Vagina (tissue), 2 donors: Measurements from ENCODE around the gene SAMHD1. TPM values are rescaled to one million over a fixed set of nuclear protein-coding genes. Genes with fewer than 3 reads are reported as not detected.

Experiments used
- DNase-seq, 2 donors: peaks; one replicate each; pipeline ENCODE4 v3.0.0-alpha.2; 2017; ENCODE audit errors: extremely low spot score in 2 of 2
- H3K27ac ChIP-seq: fragments of 200-600 bp; sonication (generic); one replicate; pipeline ENCODE4 v1.5.1; 2019
- H3K27me3 ChIP-seq: fragments of 200-600 bp; sonication (generic); one replicate; pipeline ENCODE4 v1.5.1; 2019
- H3K36me3 ChIP-seq, 2 donors: fragments of 200-600 bp; sonication (generic); one replicate each; pipeline ENCODE4 v1.5.1; 2017 to 2019
- H3K4me1 ChIP-seq: fragments of 200-600 bp; sonication (generic); one replicate; pipeline ENCODE4 v1.5.1; 2019
- H3K4me3 ChIP-seq, 2 donors: fragments of 200-600 bp; sonication (generic); 1 replicate in 1 of 2; 2 replicates in 1 of 2; pipeline ENCODE4 v1.5.1; 2016 to 2019
- H3K9me3 ChIP-seq: fragments of 200-600 bp; sonication (generic); one replicate; pipeline ENCODE4 v1.5.1; 2019
- POLR2A ChIP-seq, 2 donors: fragments of 450-650 bp; IDR thresholded peaks; one replicate each; pipeline ENCODE4 v1.6.1; 2017; ENCODE audit warnings: antibody characterized with exemption in 2 of 2, mild to moderate bottlenecking in 2 of 2, moderate library complexity in 2 of 2
- POLR2AphosphoS5 ChIP-seq, 2 donors: sonication (generic); formaldehyde crosslinking; IDR thresholded peaks; one replicate each; pipeline ENCODE4 v1.9.0; 2017; ENCODE audit warnings: antibody characterized with exemption in 2 of 2, mild to moderate bottlenecking in 2 of 2, low read depth in 1 of 2; ENCODE audit not compliant: insufficient read depth in 1 of 2
- intact Hi-C: fragments of 100-400 bp; cut with DNase I; formaldehyde crosslinking; loops from one replicate; pipeline ENCODE4 v1.15.1; 2023
- total RNA-seq: library from RNA; depleted of rRNA; stranded (reverse); fragments of >200 nt; gene quantifications from one replicate; pipeline ENCODE4 v1.2.3, GENCODE V29; 2016
- TF ChIP-seq, protein P1 (sequence below), 3 experiments: fragments of 450-650 bp in 2 of 3; fragments of 200-600 bp in 1 of 3; sonication (generic) in 1 of 3; IDR thresholded peaks; one replicate each; pipeline ENCODE4 v1.5.1; 2017 to 2019; ENCODE audit warnings: antibody characterized with exemption in 3 of 3, mild to moderate bottlenecking in 2 of 3, moderate library complexity in 2 of 3

Gene SAMHD1
- total RNA-seq, 1 donor from 2014 or later, result 142 TPM

DNA sequence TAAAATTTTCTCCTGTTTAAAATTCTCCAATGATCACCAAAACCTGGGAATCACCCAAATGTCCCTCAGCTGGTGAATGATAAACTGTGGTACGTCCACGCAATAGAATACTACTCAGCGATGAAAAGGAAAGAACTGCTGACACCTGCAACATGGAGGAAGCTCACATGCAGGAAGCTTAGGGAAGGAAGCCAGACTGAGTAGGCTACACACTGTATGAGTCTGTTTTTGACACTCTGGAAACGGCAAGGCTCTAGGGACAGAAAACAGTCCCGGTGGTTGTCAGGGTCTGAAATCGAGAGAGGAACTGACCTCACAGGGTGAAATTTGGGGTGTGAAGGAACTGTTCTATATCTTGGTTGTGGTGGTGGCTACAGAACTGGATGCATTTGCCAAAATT is 100.7 kb downstream of the SAMHD1 start:
- H3K36me3 ChIP-seq, result no peaks in the 10 kb centered on the region
- no peak for DNase-seq
- intact Hi-C loops, result no loop called here
- no peak overlapping the region for H3K27ac ChIP-seq
- no peak overlapping the region for H3K4me3 ChIP-seq
- no peaks in the 10 kb centered on the region for H3K9me3 ChIP-seq
- peaks cover 71% of the 10 kb centered on the region for H3K4me1 ChIP-seq
- H3K27me3 ChIP-seq, result no peaks in the 10 kb centered on the region
- TF ChIP-seq POLR2A (IDR thresholded peaks at IDR 0.05) (no peak), POLR2AphosphoS5 (IDR thresholded peaks at IDR 0.05; ENCODE audit: insufficient read depth in 1 of 2, low read depth in 1 of 2) (no peak)
- TF ChIP-seq, protein P1, sequence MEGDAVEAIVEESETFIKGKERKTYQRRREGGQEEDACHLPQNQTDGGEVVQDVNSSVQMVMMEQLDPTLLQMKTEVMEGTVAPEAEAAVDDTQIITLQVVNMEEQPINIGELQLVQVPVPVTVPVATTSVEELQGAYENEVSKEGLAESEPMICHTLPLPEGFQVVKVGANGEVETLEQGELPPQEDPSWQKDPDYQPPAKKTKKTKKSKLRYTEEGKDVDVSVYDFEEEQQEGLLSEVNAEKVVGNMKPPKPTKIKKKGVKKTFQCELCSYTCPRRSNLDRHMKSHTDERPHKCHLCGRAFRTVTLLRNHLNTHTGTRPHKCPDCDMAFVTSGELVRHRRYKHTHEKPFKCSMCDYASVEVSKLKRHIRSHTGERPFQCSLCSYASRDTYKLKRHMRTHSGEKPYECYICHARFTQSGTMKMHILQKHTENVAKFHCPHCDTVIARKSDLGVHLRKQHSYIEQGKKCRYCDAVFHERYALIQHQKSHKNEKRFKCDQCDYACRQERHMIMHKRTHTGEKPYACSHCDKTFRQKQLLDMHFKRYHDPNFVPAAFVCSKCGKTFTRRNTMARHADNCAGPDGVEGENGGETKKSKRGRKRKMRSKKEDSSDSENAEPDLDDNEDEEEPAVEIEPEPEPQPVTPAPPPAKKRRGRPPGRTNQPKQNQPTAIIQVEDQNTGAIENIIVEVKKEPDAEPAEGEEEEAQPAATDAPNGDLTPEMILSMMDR (IDR thresholded peaks at IDR 0.05), result no peak

DNA sequence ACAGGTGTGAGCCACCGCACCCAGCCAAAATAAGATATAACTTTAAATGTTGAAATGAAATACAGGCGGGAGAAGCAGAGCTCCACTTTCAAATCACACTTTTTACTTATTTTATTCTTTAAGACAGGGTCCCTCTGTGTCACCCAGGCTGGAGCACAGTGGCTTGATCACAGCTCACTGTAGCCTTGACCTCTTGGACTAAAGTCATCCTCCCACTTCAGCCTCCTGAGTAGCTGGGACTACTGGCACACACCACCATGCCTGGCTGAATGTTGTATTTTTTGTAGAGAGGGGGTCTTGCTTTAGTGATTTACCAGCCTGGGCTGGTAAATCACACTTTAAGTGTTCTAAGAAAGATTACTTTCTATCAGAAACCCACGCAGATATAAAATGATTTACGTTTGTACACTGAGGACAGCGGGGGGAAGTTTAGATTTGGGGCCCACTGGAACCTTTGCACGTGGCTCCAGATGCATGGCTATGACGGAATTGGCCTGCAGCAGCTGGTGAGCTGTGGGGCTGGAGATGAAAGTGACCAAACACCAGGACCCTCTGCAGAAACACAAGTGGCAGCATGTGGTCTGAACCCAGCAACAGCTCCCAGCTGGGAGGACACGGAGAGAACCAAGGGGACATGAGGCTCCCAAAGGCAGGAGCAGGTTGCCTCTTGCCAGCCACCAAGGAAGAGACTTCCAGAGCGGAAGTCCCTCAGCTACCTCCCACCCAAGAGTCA is 102.0 kb downstream of the SAMHD1 start:
- H3K36me3 ChIP-seq, result no peaks in the 10 kb centered on the region
- H3K4me1 ChIP-seq, result peaks cover 70% of the 10 kb centered on the region
- no peak overlapping the region for H3K4me3 ChIP-seq
- no peak for DNase-seq
- no peaks in the 10 kb centered on the region for H3K9me3 ChIP-seq
- TF ChIP-seq POLR2A (IDR thresholded peaks at IDR 0.05) (no peak), POLR2AphosphoS5 (IDR thresholded peaks at IDR 0.05; ENCODE audit: insufficient read depth in 1 of 2, low read depth in 1 of 2) (no peak)
- TF ChIP-seq, protein P1 (IDR thresholded peaks at IDR 0.05), result no peak
- intact Hi-C loops, result no loop called here
- H3K27ac ChIP-seq, result peak overlapping the region; percentile 93
- no peaks in the 10 kb centered on the region for H3K27me3 ChIP-seq

DNA sequence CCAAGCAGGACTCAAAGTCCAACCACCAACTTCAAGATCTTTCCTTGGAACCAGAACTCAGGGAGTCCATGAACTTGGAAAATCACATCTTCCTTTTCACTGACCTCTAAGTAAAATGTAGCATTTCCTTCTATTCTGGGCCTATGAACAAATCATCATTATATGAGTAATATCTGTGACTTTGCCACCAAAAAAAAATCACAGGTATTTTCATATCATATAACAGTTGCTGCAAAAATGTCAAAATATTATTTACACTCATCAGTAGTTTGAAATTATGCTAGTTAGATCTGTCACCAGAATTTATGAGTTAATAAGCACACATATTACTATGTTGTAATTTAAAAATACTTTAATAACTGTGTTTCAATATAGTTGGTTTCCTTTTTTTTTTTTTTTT is 102.8 kb downstream of the SAMHD1 start:
- Histone ChIP-seq H3K27me3 (no peaks in the 10 kb centered on the region), H3K27ac (peak overlapping the region; percentile 93), H3K9me3 (no peaks in the 10 kb centered on the region), H3K4me3 (no peak overlapping the region), H3K4me1 (peaks cover 66% of the 10 kb centered on the region), H3K36me3 (no peaks in the 10 kb centered on the region)
- intact Hi-C loops, result no loop called here
- DNase-seq, result no peak
- TF ChIP-seq POLR2A (IDR thresholded peaks at IDR 0.05) (no peak), POLR2AphosphoS5 (IDR thresholded peaks at IDR 0.05; ENCODE audit: insufficient read depth in 1 of 2, low read depth in 1 of 2) (no peak)
- TF ChIP-seq, protein P1 (IDR thresholded peaks at IDR 0.05), result no peak

DNA sequence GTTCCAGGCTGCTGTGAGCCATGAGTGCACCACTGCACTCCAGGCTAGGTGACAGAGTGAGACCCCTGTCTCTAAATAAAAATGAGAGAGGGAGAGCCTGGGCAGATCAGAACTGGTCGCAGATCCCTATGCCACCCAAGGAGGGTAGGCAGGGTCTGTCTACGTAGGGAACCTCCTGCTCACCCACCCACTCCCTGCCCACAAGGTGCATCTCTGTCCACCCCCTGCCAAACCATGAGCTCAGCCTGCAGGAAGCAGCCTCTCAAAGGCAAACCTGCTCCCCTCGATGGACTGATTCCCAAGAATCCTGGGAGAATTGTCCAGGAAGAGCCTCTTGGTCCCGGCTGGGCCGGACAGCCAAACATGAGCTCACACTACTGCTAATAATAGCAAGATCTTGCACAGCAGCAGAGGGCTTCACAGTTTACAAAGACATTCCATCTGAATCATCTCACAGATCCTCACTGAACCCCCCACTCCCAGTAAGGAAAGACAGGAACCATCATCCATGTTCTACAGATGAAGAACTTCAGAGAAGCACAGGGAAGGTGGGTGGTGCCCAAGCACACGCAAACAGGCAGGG is 103.3 kb downstream of the SAMHD1 start:
- no peak for DNase-seq
- no peaks in the 10 kb centered on the region for H3K27me3 ChIP-seq
- no peak for TF ChIP-seq POLR2A (IDR thresholded peaks at IDR 0.05)
- TF ChIP-seq, protein P1 (IDR thresholded peaks at IDR 0.05), result no peak
- peak; percentile 39 to 50 for TF ChIP-seq POLR2AphosphoS5 (IDR thresholded peaks at IDR 0.05; ENCODE audit: insufficient read depth in 1 of 2, low read depth in 1 of 2)
- H3K27ac ChIP-seq, result peak overlapping the region; percentile 93
- peaks cover 66% of the 10 kb centered on the region for H3K4me1 ChIP-seq
- no peaks in the 10 kb centered on the region for H3K9me3 ChIP-seq
- no peak overlapping the region for H3K4me3 ChIP-seq
- no peaks in the 10 kb centered on the region for H3K36me3 ChIP-seq
- intact Hi-C loops, result no loop called here

DNA sequence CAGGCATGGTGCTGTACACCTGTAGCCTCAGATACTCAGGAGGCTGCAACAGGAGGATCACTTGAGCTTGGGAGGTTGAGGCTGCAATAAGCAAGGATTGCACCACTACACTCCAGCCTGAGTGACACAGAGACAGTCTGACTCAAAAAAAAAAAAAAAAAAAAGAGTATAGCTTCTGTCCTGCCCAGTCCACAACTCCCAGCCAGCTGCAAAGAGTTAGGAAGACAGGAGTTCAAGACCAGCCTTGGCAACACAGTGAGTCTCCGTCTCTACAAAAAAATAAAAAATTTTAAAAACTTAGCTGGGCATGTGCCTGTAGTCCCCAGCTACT is 103.8 kb downstream of the SAMHD1 start:
- intact Hi-C loops, result no loop called here
- DNase-seq, result no peak
- H3K36me3 ChIP-seq, result no peaks in the 10 kb centered on the region
- no peaks in the 10 kb centered on the region for H3K9me3 ChIP-seq
- TF ChIP-seq POLR2AphosphoS5 (IDR thresholded peaks at IDR 0.05; ENCODE audit: insufficient read depth in 1 of 2, low read depth in 1 of 2) (no peak), POLR2A (IDR thresholded peaks at IDR 0.05) (no peak)
- TF ChIP-seq, protein P1 (IDR thresholded peaks at IDR 0.05), result no peak
- H3K27ac ChIP-seq, result peak overlapping the region; percentile 93
- no peak overlapping the region for H3K4me3 ChIP-seq
- no peaks in the 10 kb centered on the region for H3K27me3 ChIP-seq
- H3K4me1 ChIP-seq, result peaks cover 66% of the 10 kb centered on the region
